Testis (tissue), 3 donors: ENCODE data around the gene MCTP1. TPM values are rescaled to one million over a fixed set of nuclear protein-coding genes. Genes with fewer than 3 reads are reported as not detected.

ENCODE experiments used
- DNase-seq: peaks from one replicate; pipeline ENCODE4 v3.0.0-alpha.2; 2019
- H3K27ac ChIP-seq, 2 donors: fragments of 200-600 bp; sonication (generic); one replicate each; pipeline ENCODE4 v1.5.1; 2019
- H3K27me3 ChIP-seq: fragments of 200-600 bp; sonication (generic); one replicate; pipeline ENCODE4 v1.5.1; 2019
- H3K36me3 ChIP-seq: fragments of 200-600 bp; sonication (generic); one replicate; pipeline ENCODE4 v1.5.1; 2017; ENCODE audit warnings: low read depth; ENCODE audit errors: missing control alignments
- H3K4me1 ChIP-seq: fragments of 200-600 bp; sonication (generic); one replicate; pipeline ENCODE4 v1.5.1; 2019
- H3K4me3 ChIP-seq, 2 donors: fragments of 200-600 bp; sonication (generic); one replicate each; pipeline ENCODE4 v1.5.1; 2017 to 2019
- H3K9me3 ChIP-seq: fragments of 200-600 bp; sonication (generic); one replicate; pipeline ENCODE4 v1.5.1; 2017
- CTCF ChIP-seq, 3 experiments: fragments of 450-650 bp in 2 of 3; fragments of 200-600 bp in 1 of 3; sonication (generic) in 1 of 3; IDR thresholded peaks; one replicate each; pipeline ENCODE4 v1.5.1; 2016 to 2019; ENCODE audit warnings: antibody characterized with exemption in 3 of 3, mild to moderate bottlenecking in 2 of 3, moderate library complexity in 1 of 3
- POLR2A ChIP-seq: fragments of 450-650 bp; IDR thresholded peaks from one replicate; pipeline ENCODE4 v1.6.1; 2017; ENCODE audit warnings: antibody characterized with exemption, mild to moderate bottlenecking, moderate library complexity
- WGBS, 2 donors: methylation state at CpG; one replicate each; pipeline ENCODE4 v1.1.5; 2018; 5-methylcytosine and 5-hydroxymethylcytosine counted together
- intact Hi-C: fragments of 100-400 bp; cut with DNase I; formaldehyde crosslinking; loops from one replicate; pipeline ENCODE4 v1.15.1; 2023; ENCODE audit warnings: low total_unique reads
- polyA plus RNA-seq: library from polyadenylated mRNA; stranded (reverse); fragments of 350-450 nt; fragmentation: Illumina TruSeq; extraction: RNeasy Lipid Tissue Mini Kit (QIAGEN cat#74804); gene quantifications from one replicate; pipeline ENCODE4 v1.2.3, GENCODE V29; 2014; ENCODE audit warnings: low read depth, low replicate concordance; ENCODE audit not compliant: insufficient read depth
- total RNA-seq, 2 donors: library from RNA; depleted of rRNA; stranded (reverse); fragments of >200 nt; gene quantifications; one replicate each; pipeline ENCODE4 v1.2.3, GENCODE V29; 2016

The MCTP1 gene
- total and polyA plus RNA-seq, 3 donors from 2014 or later = 7.4 to 15.5 (median 9.7) TPM

DNA sequence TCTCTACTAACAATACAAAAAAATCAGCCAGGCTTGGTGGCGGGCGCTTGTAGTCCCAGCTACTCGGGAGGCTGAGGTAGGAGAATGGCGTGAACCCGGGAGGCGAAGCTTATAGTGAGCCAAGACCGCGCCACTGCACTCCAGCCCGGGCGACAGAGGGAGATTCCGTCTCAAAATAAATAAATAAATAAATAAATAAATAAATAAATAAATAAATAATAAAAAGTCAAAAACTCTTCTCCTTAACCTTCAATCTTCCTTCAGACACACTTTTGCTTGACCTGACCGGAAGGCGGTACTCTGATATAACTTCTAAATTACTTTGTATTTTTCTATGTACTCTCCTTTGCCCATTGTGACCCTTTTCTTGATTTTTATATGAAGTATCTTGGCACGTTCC, 364.3 kb downstream of the MCTP1 start:
- intact Hi-C loops = no loop called here
- no peaks in the 10 kb centered on the region for H3K36me3 ChIP-seq
- TF ChIP-seq POLR2A = no peak
- no peak for TF ChIP-seq CTCF (IDR thresholded peaks at IDR 0.05)
- no peak overlapping the region for H3K4me3 ChIP-seq
- DNase-seq = no peak
- H3K4me1 ChIP-seq = no peaks in the 10 kb centered on the region
- WGBS, 2 donors = 70 to 92% methylated on average over 14 of the region's 14 CpGs
- H3K27ac ChIP-seq = no peak overlapping the region
- no peaks in the 10 kb centered on the region for H3K9me3 ChIP-seq
- no peaks in the 10 kb centered on the region for H3K27me3 ChIP-seq

DNA sequence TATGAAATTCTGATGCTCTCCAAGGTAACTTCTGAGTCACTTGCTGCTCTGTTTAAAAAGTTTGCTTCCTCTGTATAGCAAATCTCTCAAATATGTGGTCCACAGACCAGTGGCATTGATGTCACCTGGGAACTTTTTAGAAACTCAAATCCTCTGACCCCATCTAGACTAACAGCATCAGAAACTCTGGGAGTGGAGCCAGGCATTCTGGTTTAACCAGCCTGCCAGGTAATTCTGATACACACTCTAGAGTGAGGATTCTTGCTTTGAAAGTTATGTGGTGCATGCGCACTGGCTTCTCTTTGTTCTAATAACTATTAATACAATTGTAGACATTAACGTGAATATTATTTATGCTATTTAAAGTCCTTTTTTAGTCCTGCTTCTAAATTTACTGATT, 368.3 kb downstream of the MCTP1 start:
- Histone ChIP-seq H3K27ac (no peak overlapping the region), H3K36me3 (no peaks in the 10 kb centered on the region), H3K4me1 (no peaks in the 10 kb centered on the region), H3K9me3 (no peaks in the 10 kb centered on the region), H3K27me3 (no peaks in the 10 kb centered on the region), H3K4me3 (no peak overlapping the region)
- intact Hi-C loops = no loop called here
- DNase-seq = no peak
- WGBS, 2 donors = 92 to 95% methylated on average over 2 of the region's 2 CpGs
- TF ChIP-seq CTCF (IDR thresholded peaks at IDR 0.05) = no peak
- no peak for TF ChIP-seq POLR2A

- intact Hi-C loops = no loop called here
- 77 to 81% methylated on average over 3 of the region's 3 CpGs for WGBS, 2 donors
- no peaks in the 10 kb centered on the region for H3K27me3 ChIP-seq
- no peak for TF ChIP-seq POLR2A
- no peaks in the 10 kb centered on the region for H3K36me3 ChIP-seq
- no peak overlapping the region for H3K27ac ChIP-seq
- no peaks in the 10 kb centered on the region for H3K4me1 ChIP-seq
- DNase-seq = no peak
- no peak overlapping the region for H3K4me3 ChIP-seq
- H3K9me3 ChIP-seq = no peaks in the 10 kb centered on the region
Observed at GRCh38 chr5:94911276-94911675, 373.6 kb downstream of the MCTP1 start.

DNA sequence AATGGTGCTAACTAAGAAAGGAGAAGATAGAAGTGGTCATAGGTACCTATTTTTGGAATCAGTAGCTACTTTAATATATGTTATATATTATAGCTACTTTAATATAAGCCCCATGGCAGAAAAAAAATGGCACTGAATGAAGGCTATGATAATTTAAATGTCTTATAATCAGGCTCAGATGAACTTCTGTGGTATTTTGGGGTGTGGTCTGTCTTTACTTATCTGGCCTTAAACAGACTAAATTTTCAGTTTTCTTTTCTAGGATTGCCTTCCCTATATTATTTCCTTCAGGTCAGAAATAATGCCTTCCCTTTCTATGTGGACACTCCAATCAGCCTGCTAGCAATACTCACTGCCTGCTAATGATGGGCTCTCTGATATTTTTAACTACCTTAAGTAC, 374.2 kb downstream of the MCTP1 start:
- intact Hi-C loops = no loop called here
- TF ChIP-seq CTCF (IDR thresholded peaks at IDR 0.05) (no peak), POLR2A (no peak)
- Histone ChIP-seq H3K4me3 (no peak overlapping the region), H3K4me1 (no peaks in the 10 kb centered on the region), H3K27me3 (no peaks in the 10 kb centered on the region), H3K9me3 (no peaks in the 10 kb centered on the region), H3K27ac (no peak overlapping the region), H3K36me3 (no peaks in the 10 kb centered on the region)
- DNase-seq = no peak

GRCh38 chr5:94908889-94909480, 375.9 kb downstream of the MCTP1 start:
- no peak for DNase-seq
- no peak overlapping the region for H3K4me3 ChIP-seq
- no peaks in the 10 kb centered on the region for H3K4me1 ChIP-seq
- no peaks in the 10 kb centered on the region for H3K36me3 ChIP-seq
- intact Hi-C loops = no loop called here
- peak; percentile 40 to 62 (median 45) for TF ChIP-seq CTCF (IDR thresholded peaks at IDR 0.05)
- no peak for TF ChIP-seq POLR2A
- WGBS, 2 donors = 32 to 34% methylated on average over 2 of the region's 2 CpGs
- no peaks in the 10 kb centered on the region for H3K9me3 ChIP-seq
- H3K27ac ChIP-seq = no peak overlapping the region
- no peaks in the 10 kb centered on the region for H3K27me3 ChIP-seq
